OCI-LY3 (cell line): Measurements from ENCODE around the gene VSIG10L2.

Experiments used
- EZH2phosphoT487 ChIP-seq: fragments of 200-600 bp; shearing (Covaris generic); IDR thresholded peaks from 2 replicates; pipeline ENCODE4 v1.6.1; 2018; ENCODE audit warnings: antibody characterized with exemption, mixed run types, low read depth
- TF ChIP-seq, protein P1 (sequence below): fragments of 200-600, 300-600 bp; sonication (generic); IDR thresholded peaks from 2 replicates; pipeline ENCODE4 v1.5.1; 2014; ENCODE audit warnings: antibody characterized with exemption, low read length, low read depth

DNA sequence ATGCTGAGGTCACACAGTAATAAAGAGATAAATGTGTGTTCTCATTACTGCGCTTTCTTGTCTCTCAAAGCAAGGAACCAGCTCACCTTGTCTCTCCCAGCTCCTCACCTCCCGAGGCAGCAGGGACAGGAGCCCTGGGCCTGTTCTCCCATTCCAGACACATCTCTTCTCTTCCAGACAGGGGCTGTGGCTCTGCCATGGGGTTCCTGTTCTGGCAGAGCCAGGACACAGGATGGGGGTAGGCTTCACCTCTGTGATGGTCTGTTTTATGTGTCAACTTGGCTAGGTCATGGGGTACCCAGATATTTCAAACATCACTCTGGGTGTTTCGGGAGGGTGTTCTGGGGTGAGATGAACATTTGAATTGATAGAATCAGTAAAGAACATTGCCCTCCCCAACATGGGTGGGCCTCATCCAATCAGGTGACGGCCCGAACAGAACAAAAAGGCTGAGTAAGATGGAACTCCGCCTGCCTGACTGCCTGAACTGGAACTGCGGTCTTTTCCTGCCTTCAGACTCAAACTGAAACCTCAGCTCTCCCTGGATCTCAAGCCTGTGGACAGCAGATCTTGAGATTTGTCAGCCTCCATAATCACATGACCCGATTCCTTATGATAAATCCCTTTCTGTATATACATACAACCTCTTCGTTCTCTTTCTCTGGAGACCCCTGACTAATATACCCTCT, 2.0 kb upstream of the VSIG10L2 start:
- TF ChIP-seq, protein P1, sequence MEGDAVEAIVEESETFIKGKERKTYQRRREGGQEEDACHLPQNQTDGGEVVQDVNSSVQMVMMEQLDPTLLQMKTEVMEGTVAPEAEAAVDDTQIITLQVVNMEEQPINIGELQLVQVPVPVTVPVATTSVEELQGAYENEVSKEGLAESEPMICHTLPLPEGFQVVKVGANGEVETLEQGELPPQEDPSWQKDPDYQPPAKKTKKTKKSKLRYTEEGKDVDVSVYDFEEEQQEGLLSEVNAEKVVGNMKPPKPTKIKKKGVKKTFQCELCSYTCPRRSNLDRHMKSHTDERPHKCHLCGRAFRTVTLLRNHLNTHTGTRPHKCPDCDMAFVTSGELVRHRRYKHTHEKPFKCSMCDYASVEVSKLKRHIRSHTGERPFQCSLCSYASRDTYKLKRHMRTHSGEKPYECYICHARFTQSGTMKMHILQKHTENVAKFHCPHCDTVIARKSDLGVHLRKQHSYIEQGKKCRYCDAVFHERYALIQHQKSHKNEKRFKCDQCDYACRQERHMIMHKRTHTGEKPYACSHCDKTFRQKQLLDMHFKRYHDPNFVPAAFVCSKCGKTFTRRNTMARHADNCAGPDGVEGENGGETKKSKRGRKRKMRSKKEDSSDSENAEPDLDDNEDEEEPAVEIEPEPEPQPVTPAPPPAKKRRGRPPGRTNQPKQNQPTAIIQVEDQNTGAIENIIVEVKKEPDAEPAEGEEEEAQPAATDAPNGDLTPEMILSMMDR, result no peak
- no peak for TF ChIP-seq EZH2phosphoT487
